ENCODE data around the gene CHST11. TPM values are rescaled to one million over a fixed set of nuclear protein-coding genes. Genes with fewer than 3 reads are reported as not detected.

CHST11 gene
- total RNA-seq, 1 experiment from 2014 or later: 6.7 TPM

DNA sequence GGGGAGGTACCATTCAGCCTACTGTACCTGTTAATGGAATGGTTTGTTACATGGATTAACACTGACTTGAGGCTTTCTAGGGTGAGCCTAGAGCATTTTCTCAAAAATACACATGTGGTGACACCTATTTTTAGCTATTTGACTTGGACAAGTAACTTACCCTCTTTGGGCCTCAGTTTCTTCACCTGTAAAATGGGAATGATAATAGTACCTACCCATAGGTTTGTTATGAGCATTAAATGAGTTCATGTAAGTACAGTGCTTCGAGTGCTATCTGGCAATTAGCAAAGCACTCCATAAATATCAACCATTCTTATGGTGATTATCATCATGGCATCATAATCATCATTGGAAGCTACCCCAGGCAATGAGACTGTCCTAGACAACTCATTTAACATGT lies 216.5 kb downstream of the CHST11 start:
- no peaks in the 10 kb centered on the region for H3K36me3 Mint-ChIP-seq (ENCODE audit: insufficient read depth in 1 of 3, low read depth in 3 of 3)
- H3K4me3 Mint-ChIP-seq: no peak overlapping the region
- Histone ChIP-seq H3K4me1 (ENCODE audit: insufficient read depth, low read length) (peaks cover 4% of the 10 kb centered on the region; the same call in 1 of the 2 replicates), H3K14ac (ENCODE audit: insufficient read depth, low read length) (no peak overlapping the region), H3K23me2 (ENCODE audit: insufficient read length, low read depth, low read length, poor library complexity, severe bottlenecking) (no peaks in the 10 kb centered on the region), H2BK15ac (ENCODE audit: low read depth, low read length) (no peak overlapping the region), H4K5ac (ENCODE audit: insufficient read length, low read depth, low read length) (no peak overlapping the region), H2BK120ac (ENCODE audit: low read depth, low read length, poor library complexity, severe bottlenecking) (no peak overlapping the region), H4K91ac (ENCODE audit: insufficient read length, low read depth, low read length) (no peak overlapping the region), H3K79me1 (ENCODE audit: insufficient read depth, low read depth, low read length, poor library complexity, severe bottlenecking) (no peaks in the 10 kb centered on the region), H3K18ac (ENCODE audit: insufficient read length, low read depth, low read length) (no peak overlapping the region), H2AK5ac (ENCODE audit: insufficient read length, low read length) (no peak overlapping the region), H3K4ac (ENCODE audit: low read depth, low read length) (no peak overlapping the region), H3K27ac (ENCODE audit: insufficient read length, low read depth, low read length) (no peak overlapping the region), H4K20me1 (ENCODE audit: control insufficient read depth, insufficient read depth, insufficient read length) (no peaks in the 10 kb centered on the region), H3K9me3 (ENCODE audit: control insufficient read depth, low read depth, low read length) (no peaks in the 10 kb centered on the region), H3K9ac (ENCODE audit: extremely low read depth, insufficient read length, low read length) (no peak overlapping the region), H3K27me3 (ENCODE audit: insufficient read depth, low read length) (no peaks in the 10 kb centered on the region), H2BK20ac (ENCODE audit: low read depth, low read length, poor library complexity, severe bottlenecking) (no peak overlapping the region), H3T11ph (ENCODE audit: low read length) (no peak overlapping the region), H2BK12ac (ENCODE audit: insufficient read length, low read depth, low read length) (no peak overlapping the region), H3K56ac (ENCODE audit: insufficient read length, low read depth, low read length) (no peak overlapping the region), H4K8ac (replicated peaks; ENCODE audit: insufficient read length, low read depth, low read length) (no peak overlapping the region), H3K23ac (ENCODE audit: insufficient read length, low read depth, low read length) (no peak overlapping the region), H3K79me2 (ENCODE audit: insufficient read depth, low read length) (no peaks in the 10 kb centered on the region), H3K4me2 (ENCODE audit: insufficient read depth, insufficient read length, low read length) (no peak overlapping the region), H2BK5ac (ENCODE audit: insufficient read length, low read length) (no peak overlapping the region), H2AFZ (ENCODE audit: low read length) (no peak overlapping the region)
- H3K4me1 Mint-ChIP-seq: peaks cover 34 to 37% of the 10 kb centered on the region in 2 experiments
- H3K27me3 Mint-ChIP-seq (ENCODE audit: low read depth): no peaks in the 10 kb centered on the region
- DNase-seq: no peak
- no peak overlapping the region for H3K27ac Mint-ChIP-seq
- TF ChIP-seq, protein P1, sequence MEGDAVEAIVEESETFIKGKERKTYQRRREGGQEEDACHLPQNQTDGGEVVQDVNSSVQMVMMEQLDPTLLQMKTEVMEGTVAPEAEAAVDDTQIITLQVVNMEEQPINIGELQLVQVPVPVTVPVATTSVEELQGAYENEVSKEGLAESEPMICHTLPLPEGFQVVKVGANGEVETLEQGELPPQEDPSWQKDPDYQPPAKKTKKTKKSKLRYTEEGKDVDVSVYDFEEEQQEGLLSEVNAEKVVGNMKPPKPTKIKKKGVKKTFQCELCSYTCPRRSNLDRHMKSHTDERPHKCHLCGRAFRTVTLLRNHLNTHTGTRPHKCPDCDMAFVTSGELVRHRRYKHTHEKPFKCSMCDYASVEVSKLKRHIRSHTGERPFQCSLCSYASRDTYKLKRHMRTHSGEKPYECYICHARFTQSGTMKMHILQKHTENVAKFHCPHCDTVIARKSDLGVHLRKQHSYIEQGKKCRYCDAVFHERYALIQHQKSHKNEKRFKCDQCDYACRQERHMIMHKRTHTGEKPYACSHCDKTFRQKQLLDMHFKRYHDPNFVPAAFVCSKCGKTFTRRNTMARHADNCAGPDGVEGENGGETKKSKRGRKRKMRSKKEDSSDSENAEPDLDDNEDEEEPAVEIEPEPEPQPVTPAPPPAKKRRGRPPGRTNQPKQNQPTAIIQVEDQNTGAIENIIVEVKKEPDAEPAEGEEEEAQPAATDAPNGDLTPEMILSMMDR (conservative IDR thresholded peaks at IDR 0.05): no peak
- H3K9me3 Mint-ChIP-seq: no peaks in the 10 kb centered on the region
- WGBS (ENCODE audit: extremely low coverage, insufficient read length, low lambda C conversion rate): no CpG with 5 or more reads among the region's 1 CpG
